ENCODE data around the gene CRYAB.
A peak's percentile ranks its signal among the peaks of the same experiment; 100 is the strongest.

The CRYAB gene

GRCh38 chr11:111870113-111870512 is 41.5 kb downstream of the CRYAB start:
- no peak for DNase-seq (ENCODE audit: low read depth, low spot score)
- H3K4me3 ChIP-seq (ENCODE audit: low read length) = peak overlapping the region; percentile 84

GRCh38 chr11:111860257-111860656 is 51.3 kb downstream of the CRYAB start:
- no peak for DNase-seq (ENCODE audit: low read depth, low spot score)
- no peak overlapping the region for H3K4me3 ChIP-seq (ENCODE audit: low read length)

Data from Jurkat, Clone E6-1 (cell line).